Lower leg skin (tissue), 3 donors: ENCODE results near the gene OCA2.

Experiments used
- CTCF ChIP-seq, 3 donors: fragments of 450-650 bp; IDR thresholded peaks; one replicate each; pipeline ENCODE4 v1.5.1; 2016; ENCODE audit warnings: antibody characterized with exemption in 3 of 3, mild to moderate bottlenecking in 3 of 3, moderate library complexity in 2 of 3
- POLR2A ChIP-seq, 2 donors: fragments of 450-650 bp; IDR thresholded peaks; one replicate each; pipeline ENCODE4 v1.6.1; 2016 to 2017; ENCODE audit warnings: antibody characterized with exemption in 2 of 2, mild to moderate bottlenecking in 1 of 2, moderate library complexity in 1 of 2

- no peak for TF ChIP-seq CTCF (IDR thresholded peaks at IDR 0.05)
- TF ChIP-seq POLR2A (IDR thresholded peaks at IDR 0.05): no peak
These were observed 7.8 kb downstream of the OCA2 start for GRCh38 chr15:28091313-28091712.
